ENCODE measurements around the gene EPB41L4A. TPM values are rescaled to one million over a fixed set of nuclear protein-coding genes. Genes with fewer than 3 reads are reported as not detected.

EPB41L4A gene
- total RNA-seq, 1 experiment from 2014 or later: 0.53 TPM

- Histone ChIP-seq H3K27me3 (no peaks in the 10 kb centered on the region), H3K9me3 (0 out of 2 replicates have a peak, but pooled peaks cover 3% of the 10 kb centered on the region), H3K36me3 (no peaks in the 10 kb centered on the region), H3K4me3 (no peak overlapping the region)
- no peak for DNase-seq
Observed at GRCh38 chr5:112117551-112117950, 301.5 kb downstream of the EPB41L4A start.

GRCh38 chr5:112116371-112116770, 302.7 kb downstream of the EPB41L4A start:
- H3K36me3 ChIP-seq: no peaks in the 10 kb centered on the region
- H3K27me3 ChIP-seq: no peaks in the 10 kb centered on the region
- H3K4me3 ChIP-seq: no peak overlapping the region
- DNase-seq: no peak
- H3K9me3 ChIP-seq: 0 out of 2 replicates have a peak, but pooled peaks cover 1% of the 10 kb centered on the region

GRCh38 chr5:112113565-112113964, 305.5 kb downstream of the EPB41L4A start:
- no peaks in the 10 kb centered on the region for H3K36me3 ChIP-seq
- no peak overlapping the region for H3K4me3 ChIP-seq
- H3K27me3 ChIP-seq: no peaks in the 10 kb centered on the region
- H3K9me3 ChIP-seq: no peaks in the 10 kb centered on the region
- DNase-seq: no peak
